HG03103 (cell line): ENCODE results near the gene HDAC4.

ENCODE experiments used
- ATAC-seq: cut with Tn5 transposase; IDR thresholded peaks from one replicate; pipeline ENCODE4 v1.9.1; 2021; ENCODE audit warnings: low read depth; ENCODE audit not compliant: unreplicated experiment

The HDAC4 gene

DNA sequence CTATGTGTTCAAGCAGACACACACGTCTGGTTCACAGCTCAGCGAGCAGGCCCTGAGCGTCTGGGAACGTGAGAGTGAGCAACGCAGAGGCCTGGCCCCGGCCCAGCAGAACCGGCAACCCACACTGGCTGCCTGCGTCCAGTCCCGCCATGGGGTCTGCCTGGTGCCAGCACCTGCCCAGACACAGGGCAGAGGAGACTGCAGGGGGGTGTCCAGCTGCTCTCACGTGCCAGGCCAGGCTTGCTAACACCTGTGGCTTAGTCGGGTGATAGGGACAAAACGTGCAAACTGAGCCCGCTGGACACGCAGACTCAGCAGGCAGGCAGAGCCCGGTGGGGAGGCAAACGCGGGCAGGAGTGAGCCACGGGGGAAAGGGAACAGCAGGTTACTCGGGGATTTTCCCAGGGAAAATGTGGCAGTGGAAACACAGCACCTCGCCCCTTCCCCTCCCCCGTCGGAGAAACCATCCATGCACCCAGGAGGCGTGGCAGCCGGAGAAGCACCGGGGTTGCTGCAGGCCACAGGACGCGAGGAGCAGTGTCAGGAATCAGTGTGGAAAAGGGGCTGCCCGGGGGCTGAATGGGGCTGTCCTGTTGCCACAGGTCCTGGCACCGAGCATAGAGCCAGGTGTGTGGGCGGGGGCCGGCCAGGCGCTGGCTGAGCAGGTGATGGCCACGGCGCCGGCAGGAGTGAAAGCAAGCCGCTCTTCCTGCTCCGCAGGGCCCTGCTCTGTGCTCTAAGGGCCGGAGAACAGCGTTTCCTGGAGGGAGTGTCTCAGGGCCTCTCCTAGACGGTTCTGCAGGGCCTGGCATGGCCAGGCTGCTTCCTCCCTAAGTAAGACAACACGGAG is 154.7 kb downstream of the HDAC4 start:
- no peak for ATAC-seq

- ATAC-seq = no peak
Observed at GRCh38 chr2:239245107-239245506, 155.7 kb downstream of the HDAC4 start.

DNA sequence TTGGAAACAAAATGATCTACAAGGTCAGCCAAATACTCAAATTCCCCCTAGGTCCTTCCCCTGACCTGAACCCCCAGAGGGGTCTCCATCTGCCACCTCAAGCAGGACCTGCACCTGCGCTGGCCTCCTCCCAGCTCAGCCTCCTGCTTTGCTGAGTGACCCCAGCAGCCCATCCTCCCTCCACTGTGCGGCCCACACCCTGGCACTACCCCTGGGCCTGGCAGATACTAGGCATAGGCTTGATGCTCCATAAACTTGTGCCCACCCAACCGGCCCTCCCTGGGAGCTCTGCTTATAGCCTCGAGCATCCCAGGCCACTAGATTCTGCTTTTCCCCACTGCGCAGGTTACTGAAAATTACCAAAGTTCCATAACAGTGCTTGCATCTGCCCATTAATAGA is 156.2 kb downstream of the HDAC4 start:
- no peak for ATAC-seq

DNA sequence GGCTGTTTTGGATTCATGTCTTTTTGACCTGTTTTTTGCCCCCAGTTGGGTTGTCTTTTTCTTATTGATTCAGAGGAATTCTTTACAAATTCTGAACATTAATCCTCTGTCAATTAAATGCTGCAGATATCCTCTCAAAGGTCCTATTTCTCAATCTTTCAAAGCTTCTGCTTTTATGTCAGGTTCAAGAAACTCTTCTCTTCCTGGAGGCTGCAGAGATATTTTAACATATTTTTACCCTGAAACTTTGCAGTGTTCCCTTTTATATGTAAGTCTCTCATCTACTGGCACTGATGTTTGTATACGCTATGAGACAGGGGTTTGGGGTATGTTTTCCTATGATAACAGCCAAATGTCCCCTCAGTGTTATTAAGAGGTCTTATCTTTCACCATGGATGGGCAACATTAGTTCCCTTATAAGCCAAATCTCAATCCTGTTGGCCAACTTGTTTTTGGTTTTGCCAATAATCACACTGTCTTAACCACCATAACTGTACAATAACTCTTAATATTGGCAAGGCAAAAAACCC is 159.3 kb downstream of the HDAC4 start:
- ATAC-seq = no peak

GRCh38 chr2:239240414-239240881 is 160.4 kb downstream of the HDAC4 start:
- no peak for ATAC-seq

- ATAC-seq = no peak
Observed at GRCh38 chr2:239239607-239240413, 161.0 kb downstream of the HDAC4 start.

- ATAC-seq = no peak
Observed at GRCh38 chr2:239238839-239239606, 161.8 kb downstream of the HDAC4 start.

DNA sequence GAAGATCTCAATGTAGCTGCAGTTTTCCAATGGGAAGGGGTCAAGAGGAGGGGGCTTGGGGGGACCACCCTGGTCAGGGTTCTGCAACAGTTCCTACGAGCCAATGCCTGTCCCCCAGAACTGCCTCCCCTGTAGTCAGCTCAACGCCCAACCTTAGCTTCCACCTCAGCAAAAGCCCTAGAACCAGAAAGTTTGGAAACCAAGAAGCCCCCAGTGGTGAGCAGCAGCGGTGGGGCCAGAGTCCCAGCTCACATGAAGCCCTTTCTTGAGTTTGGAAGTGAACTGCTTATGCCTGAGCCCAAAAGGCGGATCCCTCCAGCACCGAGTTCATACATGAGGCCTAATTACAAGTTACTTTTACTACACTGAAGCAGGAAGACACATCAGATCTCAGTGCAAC is 162.4 kb downstream of the HDAC4 start:
- ATAC-seq = no peak

GRCh38 chr2:239236808-239237205 is 164.0 kb downstream of the HDAC4 start:
- no peak for ATAC-seq

DNA sequence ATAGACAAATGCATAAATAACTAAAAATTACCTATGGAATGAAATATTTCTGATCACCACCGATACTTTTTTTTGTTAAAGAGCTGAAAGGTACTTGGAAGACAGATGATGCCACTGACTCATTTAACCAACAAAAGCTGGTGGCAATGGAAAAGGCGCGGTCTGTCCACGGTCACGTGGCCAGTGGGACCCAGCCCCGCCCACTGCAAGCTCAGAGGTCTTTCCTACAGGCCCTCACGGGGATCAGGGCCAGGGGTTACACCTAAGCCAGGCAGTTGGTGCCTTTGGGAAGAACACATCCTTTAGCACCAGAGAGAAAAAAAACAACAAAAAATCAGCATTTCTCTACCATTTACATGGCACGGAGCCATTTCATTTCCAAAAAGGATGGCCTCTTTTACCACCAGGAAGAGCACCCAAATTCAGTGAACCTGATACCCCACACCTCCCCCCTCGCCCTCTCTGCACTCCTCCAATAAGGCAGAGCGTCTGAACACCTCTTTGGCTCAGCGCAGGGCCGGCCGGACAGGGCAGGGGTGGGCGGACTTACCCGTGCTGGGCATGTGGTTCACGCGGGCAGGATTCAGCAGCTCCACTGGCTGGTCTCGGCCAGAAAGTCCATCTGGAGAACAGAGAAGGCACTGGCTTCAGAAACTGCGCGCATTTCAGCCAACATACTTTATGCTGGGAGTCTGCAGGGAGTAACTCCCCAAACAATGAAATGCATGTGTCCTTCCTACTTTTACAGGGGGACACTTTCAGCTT is 164.6 kb downstream of the HDAC4 start:
- no peak for ATAC-seq

- no peak for ATAC-seq
Observed at GRCh38 chr2:239235311-239235710, 165.5 kb downstream of the HDAC4 start.

- ATAC-seq = no peak
Observed at GRCh38 chr2:239234191-239235175, 166.3 kb downstream of the HDAC4 start.

GRCh38 chr2:239233576-239233975 is 167.2 kb downstream of the HDAC4 start:
- ATAC-seq = no peak

DNA sequence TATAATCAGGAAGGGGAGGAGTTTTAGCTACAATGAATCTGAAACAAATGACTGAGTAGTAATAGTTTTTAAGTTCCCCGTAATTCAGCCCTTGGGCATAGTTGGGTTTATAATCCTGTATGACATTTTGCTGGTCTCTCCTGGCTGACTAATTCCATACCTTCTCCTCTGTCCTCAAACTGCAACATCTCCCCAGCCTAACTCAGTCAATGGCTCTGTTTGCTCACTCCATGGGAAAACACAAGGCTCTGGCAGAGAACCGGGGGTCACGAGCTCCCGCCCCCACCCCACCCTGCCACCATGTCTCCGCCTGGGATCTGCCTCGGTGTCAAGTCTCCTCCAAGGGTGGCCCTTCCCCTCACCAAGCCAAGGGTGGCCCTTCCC is 168.6 kb downstream of the HDAC4 start:
- ATAC-seq = no peak

DNA sequence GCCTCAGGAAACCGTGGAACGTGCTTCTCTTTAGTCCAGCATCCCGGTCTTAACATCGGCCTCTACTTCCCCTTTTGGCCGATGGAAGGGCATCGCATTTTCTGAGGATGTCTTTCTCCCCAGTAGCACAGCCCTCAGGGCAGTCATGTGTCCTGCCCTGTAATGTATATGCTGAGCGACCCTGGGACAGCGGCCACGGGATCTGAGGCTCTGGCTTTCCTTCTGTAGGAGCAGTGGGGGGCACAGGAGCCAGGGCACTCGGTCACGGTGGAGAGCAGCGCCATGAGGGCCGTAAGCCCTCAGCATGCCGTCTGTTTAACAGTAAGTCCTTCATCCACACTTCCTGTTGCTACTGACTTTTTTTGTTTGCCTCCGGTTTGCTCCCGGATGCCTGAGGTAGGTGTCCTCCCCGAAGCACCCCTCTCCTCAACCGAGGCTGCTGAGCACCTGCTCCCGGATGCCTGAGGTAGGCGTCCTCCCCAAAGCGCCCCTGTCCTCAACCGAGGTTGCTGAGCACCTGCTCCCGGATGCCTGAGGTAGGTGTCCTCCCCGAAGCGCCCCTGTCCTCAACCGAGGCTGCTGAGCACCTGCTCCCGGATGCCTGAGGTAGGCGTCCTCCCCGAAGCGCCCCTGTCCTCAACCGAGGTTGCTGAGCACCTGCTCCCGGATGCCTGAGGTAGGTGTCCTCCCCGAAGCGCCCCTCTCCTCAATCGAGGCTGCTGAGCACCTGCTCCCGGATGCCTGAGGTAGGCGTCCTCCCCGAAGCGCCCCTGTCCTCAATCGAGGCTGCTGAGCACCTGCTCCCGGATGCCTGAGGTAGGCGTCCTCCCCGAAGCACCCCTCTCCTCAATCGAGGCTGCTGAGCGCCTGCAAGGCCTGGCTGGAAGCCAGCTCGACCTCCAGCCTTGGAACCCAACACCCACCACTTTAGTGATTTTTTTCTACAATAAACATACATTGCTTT is 169.3 kb downstream of the HDAC4 start:
- ATAC-seq = no peak

- ATAC-seq = no peak
Observed at GRCh38 chr2:239230318-239231052, 170.3 kb downstream of the HDAC4 start.
